ENCODE results near the gene CDKAL1.

- TF ChIP-seq CTCF (IDR thresholded peaks at IDR 0.05), result no peak
- no peak for TF ChIP-seq POLR2A (IDR thresholded peaks at IDR 0.05)
These were observed 409.7 kb downstream of the CDKAL1 start for GRCh38 chr6:20943922-20944321.
